Tibial nerve (tissue), 3 donors: Measurements from ENCODE around the gene CDK19.

Source experiments
- POLR2A ChIP-seq, 2 donors: fragments of 450-650 bp; IDR thresholded peaks; one replicate each; pipeline ENCODE4 v1.6.1; 2017; ENCODE audit warnings: antibody characterized with exemption in 2 of 2, mild to moderate bottlenecking in 2 of 2, moderate library complexity in 2 of 2
- TF ChIP-seq, protein P1 (sequence below), 5 experiments: fragments of 200-600 bp in 3 of 5; fragments of 450-650 bp in 2 of 5; sonication (generic) in 3 of 5; IDR thresholded peaks; one replicate each; pipeline ENCODE4 v1.5.1; 2016 to 2019; ENCODE audit warnings: antibody characterized with exemption in 5 of 5, mild to moderate bottlenecking in 3 of 5, moderate library complexity in 2 of 5

DNA sequence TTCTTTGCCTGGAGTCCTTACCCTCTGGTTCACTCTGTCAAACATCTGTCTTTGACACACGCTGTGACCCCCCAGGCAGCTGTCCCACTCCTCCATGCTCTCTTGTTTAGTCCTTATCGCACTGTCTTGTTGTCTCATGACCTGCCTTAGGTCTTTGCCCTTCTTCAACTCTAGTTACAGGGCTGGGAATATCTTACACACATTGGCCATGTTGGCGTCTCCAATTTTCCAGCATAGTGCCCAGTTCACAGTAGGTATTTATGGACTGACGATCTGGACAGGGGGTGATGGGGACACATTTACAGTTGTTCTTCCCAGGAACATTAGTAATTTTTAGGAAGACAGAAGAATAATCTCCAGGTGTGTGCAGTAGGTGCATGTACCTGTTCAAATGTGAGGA, 209.1 kb downstream of the CDK19 start:
- TF ChIP-seq, protein P1, sequence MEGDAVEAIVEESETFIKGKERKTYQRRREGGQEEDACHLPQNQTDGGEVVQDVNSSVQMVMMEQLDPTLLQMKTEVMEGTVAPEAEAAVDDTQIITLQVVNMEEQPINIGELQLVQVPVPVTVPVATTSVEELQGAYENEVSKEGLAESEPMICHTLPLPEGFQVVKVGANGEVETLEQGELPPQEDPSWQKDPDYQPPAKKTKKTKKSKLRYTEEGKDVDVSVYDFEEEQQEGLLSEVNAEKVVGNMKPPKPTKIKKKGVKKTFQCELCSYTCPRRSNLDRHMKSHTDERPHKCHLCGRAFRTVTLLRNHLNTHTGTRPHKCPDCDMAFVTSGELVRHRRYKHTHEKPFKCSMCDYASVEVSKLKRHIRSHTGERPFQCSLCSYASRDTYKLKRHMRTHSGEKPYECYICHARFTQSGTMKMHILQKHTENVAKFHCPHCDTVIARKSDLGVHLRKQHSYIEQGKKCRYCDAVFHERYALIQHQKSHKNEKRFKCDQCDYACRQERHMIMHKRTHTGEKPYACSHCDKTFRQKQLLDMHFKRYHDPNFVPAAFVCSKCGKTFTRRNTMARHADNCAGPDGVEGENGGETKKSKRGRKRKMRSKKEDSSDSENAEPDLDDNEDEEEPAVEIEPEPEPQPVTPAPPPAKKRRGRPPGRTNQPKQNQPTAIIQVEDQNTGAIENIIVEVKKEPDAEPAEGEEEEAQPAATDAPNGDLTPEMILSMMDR (IDR thresholded peaks at IDR 0.05): no peak
- TF ChIP-seq POLR2A (IDR thresholded peaks at IDR 0.05): no peak
